IMR-90 (cell line): ENCODE results near the gene GOLGA8N. TPM values are rescaled to one million over a fixed set of nuclear protein-coding genes. Genes with fewer than 3 reads are reported as not detected.
"Not testable (repeated sequence)": the region's sequence is repeated elsewhere in the genome, so short reads cannot be mapped to it uniquely, and the experiment has no call there.

Experiments
- ATAC-seq: fragments of 200-7000 bp; cut with Tn5 transposase; 2 replicates; pipeline ENCODE4 v1.9.1; 2020; ENCODE audit warnings: low read depth, mild to moderate bottlenecking, moderate library complexity
- BruUV-seq: library from RNA; stranded (reverse); fragments of 400-500 nt; replicated peaks from 2 replicates; lab custom pipeline; 2021; lab: Mats Ljungman, UMichigan
- CTCF ChIA-PET: fragments of 300-600 bp; formaldehyde crosslinking; extraction: SDS; loops from one replicate; lab custom pipeline; 2021; ENCODE audit warnings: antibody characterized with exemption; lab: Yijun Ruan, JAX
- POLR2A ChIA-PET: fragments of 300-600 bp; sonication (Branson Sonifier 250); formaldehyde crosslinking; loops from one replicate; lab custom pipeline; 2022; ENCODE audit warnings: antibody characterized with exemption; ENCODE audit not compliant: unreplicated experiment; lab: Charles Lee
- DNase-seq: peaks from one replicate; pipeline ENCODE4 v3.0.0; 2013
- H2AFZ ChIP-seq: replicated peaks from 2 replicates; pipeline ENCODE3; 2013; ENCODE audit warnings: low read length, mild to moderate bottlenecking; ENCODE audit not compliant: poor library complexity
- H2AK5ac ChIP-seq: 2 replicates; pipeline ENCODE4 v1.6.1; 2013; ENCODE audit warnings: low read depth, low read length, inconsistent platforms
- H2AK9ac ChIP-seq: replicated peaks from 2 replicates; pipeline ENCODE3; 2013; ENCODE audit warnings: mild to moderate bottlenecking, low read depth, low read length, moderate library complexity; ENCODE audit not compliant: poor library complexity
- H2BK120ac ChIP-seq: 2 replicates; pipeline ENCODE4 v1.6.1; 2013; ENCODE audit warnings: low read depth, low read length, inconsistent platforms
- H2BK15ac ChIP-seq: 3 replicates; pipeline ENCODE4 v1.6.1; 2013; ENCODE audit warnings: low read depth, low read length, inconsistent platforms
- H2BK20ac ChIP-seq: 2 replicates; pipeline ENCODE4 v1.6.1; 2013; ENCODE audit warnings: low read depth, mild to moderate bottlenecking, inconsistent platforms, low read length, moderate library complexity
- H2BK5ac ChIP-seq: 2 replicates; pipeline ENCODE4 v1.6.1; 2013; ENCODE audit warnings: mild to moderate bottlenecking, low read depth, low read length, inconsistent platforms; ENCODE audit not compliant: poor library complexity, severe bottlenecking
- H3K14ac ChIP-seq: replicated peaks from 2 replicates; pipeline ENCODE4 v1.6.1; 2013; ENCODE audit warnings: low read depth, low read length, inconsistent platforms
- H3K18ac ChIP-seq: 2 replicates; pipeline ENCODE4 v1.6.1; 2013; ENCODE audit warnings: low read depth, low read length, control low read depth
- H3K23ac ChIP-seq: 2 replicates; pipeline ENCODE4 v1.6.1; 2013; ENCODE audit warnings: low read depth, low read length, inconsistent platforms
- H3K27ac ChIP-seq: 2 replicates; pipeline ENCODE4 v1.5.1; 2013; ENCODE audit warnings: mild to moderate bottlenecking, control low read depth, low read length; ENCODE audit not compliant: insufficient read depth
- H3K27me3 ChIP-seq: 2 replicates; pipeline ENCODE4 v1.6.1; 2013; ENCODE audit warnings: low read length; ENCODE audit not compliant: control insufficient read depth, insufficient read depth
- H3K36me3 ChIP-seq: 2 replicates; pipeline ENCODE4 v1.6.1; 2013; ENCODE audit warnings: low read length, mixed read lengths; ENCODE audit not compliant: control insufficient read depth, insufficient read depth
- H3K4ac ChIP-seq: 2 replicates; pipeline ENCODE4 v1.6.1; 2013; ENCODE audit warnings: low read depth, low read length, inconsistent platforms
- H3K4me1 ChIP-seq: 2 replicates; pipeline ENCODE4 v1.6.1; 2013; ENCODE audit warnings: low read length, mixed read lengths; ENCODE audit not compliant: control insufficient read depth, insufficient read depth
- H3K4me2 ChIP-seq: 2 replicates; pipeline ENCODE4 v1.6.1; 2013; ENCODE audit warnings: low read depth, mild to moderate bottlenecking, control low read depth, low read length, moderate library complexity
- H3K4me3 ChIP-seq: 2 replicates; pipeline ENCODE4 v1.5.1; 2013; ENCODE audit warnings: low read depth, mild to moderate bottlenecking, control low read depth, low read length, moderate library complexity; ENCODE audit not compliant: insufficient read depth
- H3K56ac ChIP-seq: 2 replicates; pipeline ENCODE4 v1.6.1; 2013; ENCODE audit warnings: low read length, inconsistent platforms; ENCODE audit not compliant: insufficient read depth; ENCODE audit errors: extremely low read depth
- H3K79me1 ChIP-seq, 2 experiments: 2 replicates each; pipeline ENCODE4 v1.6.1; 2013; ENCODE audit warnings: low read length in 2 of 2, inconsistent platforms in 1 of 2, low read depth in 1 of 2
- H3K9ac ChIP-seq: 2 replicates; pipeline ENCODE4 v1.6.1; 2013; ENCODE audit warnings: low read depth, low read length, control low read depth
- H3K9me1 ChIP-seq: 2 replicates; pipeline ENCODE4 v1.6.1; 2013; ENCODE audit warnings: low read length, inconsistent platforms; ENCODE audit not compliant: insufficient read depth
- H3K9me3 ChIP-seq: 2 replicates; pipeline ENCODE4 v1.6.1; 2013; ENCODE audit warnings: low read length; ENCODE audit not compliant: control insufficient read depth, insufficient read depth
- H4K20me1 ChIP-seq: 2 replicates; pipeline ENCODE4 v1.6.1; 2013; ENCODE audit warnings: low read length, inconsistent platforms; ENCODE audit not compliant: insufficient read depth
- H4K5ac ChIP-seq: 2 replicates; pipeline ENCODE4 v1.6.1; 2013; ENCODE audit warnings: mild to moderate bottlenecking, low read depth, low read length, control low read depth
- H4K8ac ChIP-seq, 2 experiments: 2 replicates each; pipeline ENCODE4 v1.6.1; 2013; ENCODE audit warnings: low read depth in 2 of 2, low read length in 2 of 2, control low read depth in 1 of 2, inconsistent platforms in 1 of 2
- H4K91ac ChIP-seq: 2 replicates; pipeline ENCODE4 v1.6.1; 2013; ENCODE audit warnings: low read depth, low read length, inconsistent platforms; ENCODE audit not compliant: insufficient read depth
- WGBS, 2 experiments: methylation state at CpG; one replicate each; pipeline versions ENCODE4 v1.1.5 to v1.1.7; 2013; ENCODE audit warnings: missing lambda C conversion rate in 2 of 2; ENCODE audit not compliant: insufficient read length in 1 of 2; ENCODE audit errors: extremely low coverage in 2 of 2; 5-methylcytosine and 5-hydroxymethylcytosine counted together
- dilution Hi-C: fragments of 300-500 bp; cut with HindIII; formaldehyde crosslinking; loops from one replicate; pipeline ENCODE4 v1.14.3; 2018; ENCODE audit warnings: low sequenced_read_pairs; ENCODE audit not compliant: unreplicated experiment
- in situ Hi-C: fragments of 300-500 bp; cut with MboI; formaldehyde crosslinking; loops from 3 replicates; pipeline ENCODE4 v1.14.3; 2019; ENCODE audit warnings: low sequenced_read_pairs, inconsistent platforms, mixed read lengths
- intact Hi-C: fragments of 100-400 bp; cut with micrococcal nuclease; formaldehyde crosslinking; loops from 2 replicates; pipeline ENCODE4 v1.10.0; 2022
- polyA plus RNA-seq, 3 experiments: library from polyadenylated mRNA; depleted of rRNA; stranded (reverse); fragments of >200 nt; gene quantifications; 2 replicates each; pipeline ENCODE4 v1.2.3, GENCODE V29; 2012; ENCODE audit warnings: low replicate concordance in 1 of 3
- total RNA-seq: library from RNA; depleted of rRNA; stranded (reverse); fragments of >200 nt; gene quantifications from 2 replicates; pipeline ENCODE4 v1.2.3, GENCODE V29; 2012

Gene GOLGA8N
- total and polyA plus RNA-seq, 2 of the 4 experiments (the other 2 are of a cell fraction) = 0.72 to 1.8 TPM

DNA sequence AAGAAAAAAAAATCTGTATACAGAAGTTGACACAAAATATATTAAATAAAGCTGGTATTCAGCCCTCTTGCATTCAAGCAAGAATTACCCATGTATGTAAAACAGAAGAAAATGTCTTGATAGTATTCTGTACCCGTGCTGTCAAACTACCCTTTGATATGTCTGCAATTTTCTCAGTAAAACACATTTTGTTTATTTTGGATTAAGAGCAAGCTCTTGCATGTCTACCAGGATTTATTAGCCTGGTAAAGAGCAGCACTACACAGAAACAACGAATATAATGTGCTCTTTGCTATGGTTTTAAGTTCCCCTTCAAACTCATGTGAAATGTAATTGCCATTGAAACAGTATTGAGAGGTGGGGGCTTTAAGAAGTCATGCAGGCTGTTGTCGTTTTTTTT, 24.3 kb upstream of the GOLGA8N start:
- POLR2A ChIA-PET, ATAC-seq, H3K9me3 ChIP-seq, H3K4me2 ChIP-seq, H3K27ac ChIP-seq, dilution Hi-C loops, intact Hi-C loops, H2AK5ac ChIP-seq, H3K4me3 ChIP-seq, H2BK15ac ChIP-seq, H3K4me1 ChIP-seq, H4K8ac ChIP-seq, CTCF ChIA-PET, H2BK20ac ChIP-seq, H3K14ac ChIP-seq, H2BK5ac ChIP-seq, H2AFZ ChIP-seq, H3K9me1 ChIP-seq, H4K20me1 ChIP-seq, H2BK120ac ChIP-seq, H3K79me1 ChIP-seq, H3K56ac ChIP-seq, H3K18ac ChIP-seq, H3K4ac ChIP-seq, BruUV-seq, DNase-seq, H2AK9ac ChIP-seq, H3K23ac ChIP-seq, H3K36me3 ChIP-seq, H4K91ac ChIP-seq, H3K27me3 ChIP-seq, H3K9ac ChIP-seq, in situ Hi-C loops, H4K5ac ChIP-seq: not testable (repeated sequence)
- no CpG with 5 or more reads among the region's 3 CpGs for WGBS, 2 experiments

DNA sequence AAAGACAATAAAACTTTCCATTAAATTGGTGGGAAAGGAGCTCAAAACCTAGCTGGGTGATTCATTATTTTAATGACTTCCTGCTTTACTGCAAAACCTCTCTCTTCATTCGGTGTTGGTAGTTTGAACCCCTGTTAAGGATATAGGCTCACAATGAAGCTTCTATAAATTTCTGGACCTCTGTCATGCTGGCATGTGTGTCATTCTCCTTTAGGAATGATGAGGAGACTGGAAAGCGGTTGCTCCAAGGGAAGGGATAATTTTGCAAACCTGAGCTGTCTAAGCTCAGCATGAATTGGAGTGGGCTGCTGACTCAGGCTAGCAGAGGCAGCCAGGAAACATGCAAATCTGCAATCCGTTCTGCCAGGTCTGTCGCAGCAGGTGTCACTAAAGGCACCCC, 14.8 kb upstream of the GOLGA8N start:
- H3K56ac ChIP-seq, H4K20me1 ChIP-seq, intact Hi-C loops, H2AFZ ChIP-seq, H3K23ac ChIP-seq, H4K91ac ChIP-seq, CTCF ChIA-PET, H3K4me3 ChIP-seq, H2BK120ac ChIP-seq, H3K4me1 ChIP-seq, H3K36me3 ChIP-seq, H3K14ac ChIP-seq, H2AK9ac ChIP-seq, H4K5ac ChIP-seq, H3K4me2 ChIP-seq, H2BK20ac ChIP-seq, H2BK15ac ChIP-seq, H3K27me3 ChIP-seq, POLR2A ChIA-PET, H2AK5ac ChIP-seq, H2BK5ac ChIP-seq, H3K9me1 ChIP-seq, H3K9ac ChIP-seq, ATAC-seq, H3K18ac ChIP-seq, dilution Hi-C loops, BruUV-seq, H3K79me1 ChIP-seq, DNase-seq, H3K9me3 ChIP-seq, H3K4ac ChIP-seq, H4K8ac ChIP-seq, H3K27ac ChIP-seq, in situ Hi-C loops: not testable (repeated sequence)
- no CpG with 5 or more reads among the region's 4 CpGs for WGBS, 2 experiments
